GM18858 (cell line): ENCODE measurements around the gene BRINP3.
"Not testable (repeated sequence)": the region's sequence is repeated elsewhere in the genome, so short reads cannot be mapped to it uniquely, and the experiment has no call there.

Experiments
- ATAC-seq: cut with Tn5 transposase; IDR thresholded peaks from one replicate; pipeline ENCODE4 v1.9.1; 2021; ENCODE audit not compliant: unreplicated experiment

BRINP3 gene

GRCh38 chr1:190124068-190124467 lies 353.6 kb downstream of the BRINP3 start:
- no peak for ATAC-seq

DNA sequence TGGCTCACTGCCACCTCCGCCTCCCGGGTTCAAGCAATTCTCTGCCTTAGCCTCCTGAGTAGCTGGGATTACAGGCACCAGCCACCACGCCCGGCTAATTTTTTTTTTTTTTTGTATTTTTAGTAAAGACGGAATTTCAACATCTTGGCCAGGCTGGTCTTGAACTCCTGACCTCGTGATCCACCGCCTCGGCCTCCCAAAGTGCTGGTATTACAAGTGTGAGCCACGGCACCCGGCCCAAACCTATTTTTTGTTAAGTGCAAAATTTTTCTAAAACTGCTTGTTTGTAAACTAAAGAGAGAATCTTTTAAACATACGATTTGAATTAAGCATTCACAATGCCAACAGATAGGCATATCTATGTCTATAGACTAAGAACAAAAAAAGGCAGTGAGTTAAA lies 357.1 kb downstream of the BRINP3 start:
- not testable (repeated sequence) for ATAC-seq

DNA sequence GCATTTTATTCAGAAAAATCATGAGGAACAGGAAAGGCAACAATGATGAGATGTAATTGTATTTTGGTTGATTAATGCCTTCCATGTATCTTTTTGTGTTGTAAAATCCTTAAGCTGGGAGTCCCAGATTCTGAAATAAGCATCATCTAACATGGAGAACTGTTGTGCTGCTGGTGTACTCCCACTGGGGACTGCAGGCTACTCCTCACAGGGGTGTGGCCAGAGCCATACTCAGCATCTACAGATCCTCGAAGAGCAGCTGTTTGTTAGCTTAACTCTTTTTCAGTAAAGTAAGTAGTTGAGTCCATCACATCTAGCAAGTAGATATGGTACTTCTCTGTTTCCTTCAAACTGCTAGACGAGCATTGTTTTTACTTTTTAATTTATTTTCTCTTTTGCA lies 358.0 kb downstream of the BRINP3 start:
- no peak for ATAC-seq

DNA sequence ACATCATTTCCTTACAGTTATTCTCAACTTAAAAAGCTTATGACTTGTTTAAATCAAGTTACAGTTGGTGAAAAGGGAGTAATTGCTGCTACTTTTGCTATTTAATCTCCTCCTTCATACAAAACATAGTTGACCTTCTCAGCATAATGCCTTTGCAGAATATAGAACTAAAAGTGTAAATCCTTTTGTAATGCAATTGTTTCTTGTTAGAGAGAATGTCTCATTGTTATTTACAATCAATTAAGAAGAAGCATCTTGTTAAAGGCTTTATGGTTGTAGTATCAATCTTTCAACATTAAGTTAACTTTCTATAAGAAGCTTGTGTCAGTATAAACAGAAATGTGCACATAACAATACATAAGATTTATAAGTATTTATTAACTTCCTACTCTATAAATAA lies 360.7 kb downstream of the BRINP3 start:
- ATAC-seq = no peak

DNA sequence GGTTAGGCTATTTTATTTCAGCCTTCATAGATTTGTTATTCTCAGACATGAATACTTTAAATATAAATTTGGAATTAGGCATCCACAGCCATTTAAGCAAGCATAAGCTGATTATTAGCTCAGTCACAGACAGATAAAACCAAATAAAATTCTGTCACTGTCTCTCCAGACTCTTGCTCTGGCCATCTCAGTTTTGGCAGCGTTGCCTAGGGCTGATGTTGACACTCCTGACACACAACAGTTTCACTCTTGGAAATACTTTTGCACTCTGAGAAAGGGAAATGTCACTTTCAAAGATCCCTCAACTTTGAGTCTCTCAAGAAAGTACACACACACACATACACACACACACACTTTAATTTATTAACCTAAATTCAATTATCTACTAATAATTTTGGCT lies 372.7 kb downstream of the BRINP3 start:
- ATAC-seq = no peak

DNA sequence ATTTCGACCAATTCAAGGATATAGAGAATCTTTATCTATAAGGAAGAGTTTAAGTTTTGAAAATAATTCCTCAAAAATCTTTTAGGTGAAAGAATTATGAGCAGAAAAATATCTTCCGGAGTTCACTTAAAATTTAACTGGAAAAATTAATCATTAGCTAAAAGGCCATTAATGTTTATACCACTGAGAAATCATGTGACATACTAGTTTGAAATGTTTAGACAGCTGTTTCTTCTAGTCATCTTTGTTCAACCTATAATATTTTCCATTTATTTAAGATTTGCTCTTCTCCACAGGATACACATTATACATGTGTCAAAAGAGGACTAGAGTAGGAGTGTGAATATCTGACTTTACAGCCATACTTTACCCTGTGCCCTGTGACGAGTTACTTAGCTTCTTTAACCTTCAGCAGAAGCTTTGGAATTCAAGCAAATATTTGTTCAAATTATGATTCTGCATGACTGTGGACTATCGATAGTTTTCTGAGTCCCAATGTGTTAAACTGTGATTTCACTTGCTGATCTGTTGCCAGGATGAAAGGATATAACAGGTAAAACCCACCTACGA lies 374.8 kb downstream of the BRINP3 start:
- no peak for ATAC-seq

- ATAC-seq = no peak
These were observed 375.9 kb downstream of the BRINP3 start for GRCh38 chr1:190101756-190102155.

DNA sequence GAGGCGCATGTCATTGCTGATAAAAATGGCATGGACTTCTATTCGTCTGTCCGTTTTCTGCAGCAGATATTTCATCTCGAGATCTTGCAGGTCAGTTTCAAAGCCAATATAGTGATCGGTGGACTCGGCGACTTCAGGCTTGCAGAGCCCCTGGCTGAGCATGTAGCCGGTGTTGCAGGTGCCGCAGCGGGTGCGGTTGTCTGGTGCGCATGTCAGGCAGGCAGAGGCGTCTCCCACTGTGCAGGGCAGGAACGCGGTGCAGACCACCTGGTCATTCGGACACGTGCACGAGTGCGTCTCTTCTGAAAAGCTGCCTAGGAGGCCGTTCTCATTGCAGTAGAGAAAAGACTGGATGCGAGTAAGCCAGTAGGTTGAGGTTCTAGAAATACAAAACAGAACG lies 378.9 kb downstream of the BRINP3 start:
- no peak for ATAC-seq

DNA sequence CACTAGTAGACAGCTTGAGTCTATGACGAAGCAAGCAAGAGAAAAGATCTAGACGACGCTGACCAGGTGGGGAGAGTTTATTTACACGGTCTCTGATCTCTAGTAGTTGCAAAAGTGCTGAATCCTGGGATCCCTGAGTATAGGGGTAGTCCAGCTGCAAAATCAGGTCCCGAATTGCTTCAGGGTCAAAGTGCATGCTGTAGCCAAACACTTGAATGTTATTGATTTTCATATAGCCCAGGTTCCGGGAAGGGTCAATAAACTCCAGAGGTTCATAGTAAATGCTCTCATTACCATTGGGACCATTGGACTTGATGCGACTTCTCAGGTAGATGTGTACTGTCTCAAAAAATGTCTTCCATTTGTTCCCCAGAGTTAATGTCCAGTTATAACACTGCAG lies 379.6 kb downstream of the BRINP3 start:
- ATAC-seq = no peak

DNA sequence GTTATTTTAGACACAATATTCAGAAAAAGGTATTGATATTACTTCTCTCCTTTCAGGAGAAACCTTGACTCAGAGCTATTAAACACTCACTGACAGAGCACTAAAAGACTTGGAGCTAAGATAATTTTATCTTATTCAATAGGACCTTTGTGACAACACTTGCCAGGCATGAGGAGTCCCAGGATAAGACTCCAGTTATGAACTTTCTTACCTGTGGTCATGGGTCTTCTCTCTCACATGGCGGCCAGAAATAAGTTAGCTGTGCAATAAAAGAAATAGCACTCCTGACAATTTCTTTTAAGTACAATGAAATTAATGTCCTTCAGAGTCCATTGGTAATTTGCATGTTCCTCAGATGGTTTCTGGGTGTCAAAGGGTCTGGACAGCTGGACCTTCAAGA lies 382.1 kb downstream of the BRINP3 start:
- no peak for ATAC-seq

- ATAC-seq = no peak
These were observed 393.1 kb downstream of the BRINP3 start for GRCh38 chr1:190084552-190084951.

DNA sequence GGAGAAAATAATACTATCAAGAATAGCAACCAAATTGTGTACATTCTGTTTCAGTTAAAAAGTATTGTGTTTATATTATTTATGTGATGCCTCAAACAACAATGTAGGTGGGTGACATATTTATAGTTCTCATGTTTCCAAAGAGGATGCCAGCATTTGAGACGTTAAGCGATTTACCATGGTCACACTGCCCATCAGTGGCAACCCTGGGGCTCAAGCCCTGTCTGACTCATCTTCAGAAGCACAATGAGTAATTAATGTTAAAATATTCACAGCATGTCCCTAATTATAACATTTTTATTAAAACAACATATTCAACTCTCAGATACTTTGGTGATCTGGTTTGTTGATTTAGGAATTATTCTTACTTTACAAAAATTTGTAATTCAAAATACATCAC lies 409.4 kb downstream of the BRINP3 start:
- ATAC-seq = no peak

GRCh38 chr1:190067592-190067991 lies 410.1 kb downstream of the BRINP3 start:
- peak; percentile 62 for ATAC-seq

- no peak for ATAC-seq
These were observed 411.7 kb downstream of the BRINP3 start for GRCh38 chr1:190066011-190066410.

- no peak for ATAC-seq
These were observed 428.4 kb downstream of the BRINP3 start for GRCh38 chr1:190049314-190049713.
